NOMO-1 treated with DMSO at 0.1 percent for 48 hours (cell line): ENCODE measurements around the gene ADGRL2.

Source experiments
- DNase-seq: peaks from one replicate; lab custom pipeline; 2025; ENCODE audit not compliant: unreplicated experiment; lab: John Stamatoyannopoulos, UW

ADGRL2 gene

GRCh38 chr1:81800695-81801650 is at the start of gene ADGRL2:
TSS of gene ADGRL2 (plus strand) at chr1:81800934. CDS start at chr1:81836985, 36,051 bp downstream.
- peak; percentile 81 for DNase-seq

- DNase-seq: no peak
These were observed 47.9 kb upstream of the ADGRL2 start for GRCh38 chr1:81752840-81753239.

- no peak for DNase-seq
These were observed 46.3 kb upstream of the ADGRL2 start for GRCh38 chr1:81754424-81754823.

DNA sequence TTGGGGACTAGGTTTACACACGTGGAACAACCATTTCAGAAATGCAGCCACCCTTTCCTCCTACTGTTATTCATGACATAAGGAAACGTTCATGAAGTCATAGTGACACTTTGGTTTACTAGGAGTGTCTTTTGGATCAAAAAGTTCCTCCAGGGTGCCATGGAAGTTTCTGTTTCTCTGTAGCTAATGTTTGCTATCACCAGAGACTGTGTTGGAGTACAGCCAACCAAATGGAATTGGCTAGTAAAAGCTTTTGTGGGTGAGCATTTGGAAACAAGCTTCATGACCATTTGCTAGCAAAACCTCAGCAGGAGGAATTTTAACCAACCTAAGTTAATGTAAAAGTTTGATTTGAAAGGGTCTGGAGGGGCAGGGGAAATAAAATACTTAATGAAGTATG is 43.9 kb upstream of the ADGRL2 start:
- DNase-seq: no peak

DNA sequence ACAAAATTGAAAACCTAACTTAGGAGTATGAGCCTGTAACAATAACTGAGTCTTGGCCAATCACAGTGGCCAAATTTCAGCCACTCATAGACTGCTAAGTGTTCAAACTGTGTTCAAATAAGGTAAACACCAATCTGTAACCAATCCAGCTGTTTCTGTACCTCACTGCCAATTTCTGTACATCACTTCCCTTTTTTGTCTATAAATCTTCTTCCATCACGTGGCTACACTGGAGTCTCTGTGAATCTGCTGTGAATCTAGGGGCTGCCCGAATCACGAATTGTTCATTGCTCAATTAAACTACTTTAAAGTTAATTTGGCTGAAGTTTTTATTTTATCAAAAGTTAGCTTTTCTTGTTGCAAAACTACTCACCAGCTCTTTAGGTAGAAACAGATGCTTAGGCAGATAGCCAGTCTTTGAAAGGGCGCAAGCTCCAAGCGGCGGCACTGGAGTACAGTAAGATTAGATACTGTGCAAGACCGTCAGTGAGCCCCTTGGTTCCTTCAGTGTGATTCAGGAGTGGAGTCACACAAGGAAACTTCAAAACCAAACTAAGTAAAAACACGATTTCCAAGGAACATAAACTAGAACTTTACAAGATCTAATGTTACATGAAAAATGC is 43.2 kb upstream of the ADGRL2 start:
- peak; percentile 63 for DNase-seq

DNA sequence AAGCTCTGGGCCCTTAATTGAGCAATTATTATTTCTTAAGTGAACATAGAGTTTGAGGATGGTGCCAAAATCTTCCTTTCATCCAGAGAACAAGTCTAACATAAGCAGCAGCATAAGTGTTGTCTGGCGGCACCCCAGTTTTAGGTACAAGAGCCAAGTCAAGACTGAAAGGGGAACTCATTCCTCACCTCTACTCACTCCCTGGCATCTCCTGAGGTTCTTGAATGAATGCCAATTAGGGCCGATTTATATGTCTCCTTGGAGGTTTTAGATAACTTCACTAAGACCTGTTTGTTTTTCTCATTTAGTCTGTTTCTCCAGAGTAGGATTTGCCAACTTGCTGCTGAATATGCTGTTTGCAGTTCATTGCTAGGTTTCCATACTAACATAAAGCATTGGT is 42.6 kb upstream of the ADGRL2 start:
- DNase-seq: no peak

DNA sequence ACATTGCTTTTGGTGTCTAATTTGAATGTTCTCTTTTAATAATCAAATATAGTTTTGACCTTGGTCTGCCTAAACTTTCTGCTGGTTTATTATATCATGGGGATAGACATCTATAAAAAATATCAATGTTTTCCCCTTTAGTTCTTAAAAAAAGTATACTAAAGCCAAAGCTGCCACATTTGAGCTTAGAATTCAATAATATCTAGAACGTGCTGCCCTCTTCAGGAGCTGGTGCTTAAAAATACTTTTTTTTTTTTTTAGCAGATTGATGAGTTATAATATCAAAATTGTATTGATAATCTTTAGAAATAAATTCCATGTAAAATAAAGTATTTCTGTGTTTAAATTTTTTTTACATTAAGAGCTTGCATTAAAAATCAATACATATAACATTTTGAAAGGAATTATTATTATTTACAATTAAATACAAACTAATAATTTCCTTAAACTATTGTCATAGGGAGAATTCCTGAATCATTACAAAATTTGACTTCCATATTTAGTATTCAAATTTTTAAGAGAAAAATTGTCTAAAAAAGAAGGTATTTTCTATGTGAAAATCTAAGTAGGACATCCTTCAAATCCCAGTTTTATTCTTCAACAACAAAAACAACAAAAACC is 40.1 kb upstream of the ADGRL2 start:
- peak; percentile 27 for DNase-seq

DNA sequence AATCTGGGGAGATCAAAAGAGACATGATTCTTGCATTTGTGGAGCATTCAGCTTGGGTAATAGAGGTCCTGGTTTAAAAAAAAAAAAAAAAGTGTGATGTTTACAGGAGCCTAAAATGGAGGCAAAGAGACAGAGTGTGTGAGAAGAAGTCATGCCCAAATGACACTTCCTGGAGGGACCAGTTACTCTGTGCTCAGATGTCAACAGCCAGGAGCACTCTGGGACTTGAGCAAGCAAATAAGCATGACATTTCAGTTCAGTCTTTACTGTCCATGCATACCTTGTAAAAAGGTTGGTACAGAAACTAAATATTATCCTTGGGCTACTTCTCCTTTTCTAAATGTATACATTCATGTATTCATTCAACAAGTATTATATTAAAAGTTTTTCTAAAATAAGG is 25.2 kb upstream of the ADGRL2 start:
- DNase-seq: no peak

DNA sequence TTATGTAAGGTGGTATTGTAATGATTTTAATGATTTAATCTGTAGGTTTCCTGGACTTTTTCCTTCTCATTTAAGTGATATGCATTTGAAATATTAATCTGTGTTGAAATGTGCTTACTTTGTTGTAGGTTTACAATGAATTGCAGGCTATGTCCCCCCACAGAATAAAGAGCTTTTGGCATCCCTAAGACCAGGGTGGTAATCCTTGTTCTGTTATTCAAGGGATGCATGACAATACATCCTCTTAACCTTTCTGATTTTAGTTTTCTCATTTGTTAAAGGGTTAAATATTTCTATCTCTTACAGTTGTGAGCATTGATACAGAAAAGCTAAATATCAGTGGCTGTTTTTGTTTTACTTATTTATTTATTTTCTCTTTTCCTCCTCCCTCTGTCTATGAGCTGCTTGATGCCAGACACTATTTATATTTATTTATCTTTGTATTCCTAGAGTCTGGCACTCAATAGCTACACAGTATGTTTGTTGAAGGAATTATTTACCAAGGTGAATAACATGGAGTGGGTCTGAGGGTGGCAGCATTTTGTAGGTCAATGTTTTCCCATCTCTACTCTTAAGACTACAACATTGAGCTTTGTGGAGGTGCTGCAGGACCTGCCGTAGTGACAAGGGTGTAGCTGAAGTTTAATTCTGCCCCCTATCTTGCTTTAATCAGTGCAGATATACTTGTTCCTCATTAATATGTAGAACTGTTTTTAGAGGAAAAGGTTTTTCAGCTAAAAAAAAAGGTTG is 19.9 kb upstream of the ADGRL2 start:
- DNase-seq: no peak

GRCh38 chr1:81781749-81782148 is 19.0 kb upstream of the ADGRL2 start:
- no peak for DNase-seq

GRCh38 chr1:81792184-81792583 is 8.6 kb upstream of the ADGRL2 start:
- peak; percentile 43 for DNase-seq

GRCh38 chr1:81797701-81798100 is 3.0 kb upstream of the ADGRL2 start:
- DNase-seq: peak; percentile 83

DNA sequence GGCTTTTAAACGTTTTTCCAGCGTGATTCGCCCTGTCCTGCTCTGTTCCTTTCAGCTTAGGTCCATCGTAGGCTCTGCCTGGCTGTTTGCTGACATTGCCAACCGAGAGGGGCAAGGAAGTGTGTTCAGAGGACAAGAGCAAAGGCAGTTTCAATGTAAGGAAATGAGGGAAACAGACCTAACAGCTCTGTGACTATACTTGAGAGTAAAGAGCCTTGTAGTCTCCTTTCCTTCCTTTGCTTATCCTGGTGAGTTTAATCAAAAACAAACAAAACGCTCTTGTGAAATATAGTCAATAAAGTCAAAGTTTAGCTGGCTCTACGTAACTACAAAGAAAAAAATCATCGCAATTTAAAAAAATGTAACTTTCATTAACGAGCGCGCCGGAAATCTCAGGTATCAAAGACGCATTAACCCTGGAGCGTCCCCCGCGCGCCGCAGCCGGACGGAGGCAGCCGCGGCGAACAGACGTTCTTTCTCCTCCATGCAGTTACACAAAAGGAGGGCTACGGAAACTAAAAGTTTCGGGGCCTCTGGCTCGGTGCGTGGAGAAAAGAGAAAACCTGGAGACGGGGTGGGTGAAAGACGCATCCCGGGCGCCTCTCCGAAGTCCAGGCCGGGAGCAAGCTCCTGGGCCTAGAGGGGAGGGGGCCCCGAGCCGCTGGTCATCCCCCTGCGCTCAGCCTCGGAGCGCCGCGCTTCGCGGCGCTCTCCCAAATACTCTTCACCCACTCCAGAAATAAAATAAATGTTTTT is 617 bp upstream of the ADGRL2 start:
- DNase-seq: peak; percentile 64

GRCh38 chr1:81801651-81802456 is 1.1 kb downstream of the ADGRL2 start:
- no peak for DNase-seq

DNA sequence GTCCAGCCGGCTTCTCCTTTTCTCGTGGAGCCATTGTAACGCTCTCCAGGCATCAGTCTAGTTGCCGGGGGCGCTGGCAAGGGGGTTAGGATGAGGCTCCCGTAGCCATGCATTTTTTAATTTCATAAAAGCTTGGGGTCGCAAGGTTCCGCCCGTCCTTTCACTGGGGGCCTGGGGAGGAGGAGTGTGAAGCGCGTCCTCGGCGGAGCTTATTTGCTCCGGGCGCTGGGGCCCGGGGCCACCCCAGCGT is 1.6 kb downstream of the ADGRL2 start:
- no peak for DNase-seq

DNA sequence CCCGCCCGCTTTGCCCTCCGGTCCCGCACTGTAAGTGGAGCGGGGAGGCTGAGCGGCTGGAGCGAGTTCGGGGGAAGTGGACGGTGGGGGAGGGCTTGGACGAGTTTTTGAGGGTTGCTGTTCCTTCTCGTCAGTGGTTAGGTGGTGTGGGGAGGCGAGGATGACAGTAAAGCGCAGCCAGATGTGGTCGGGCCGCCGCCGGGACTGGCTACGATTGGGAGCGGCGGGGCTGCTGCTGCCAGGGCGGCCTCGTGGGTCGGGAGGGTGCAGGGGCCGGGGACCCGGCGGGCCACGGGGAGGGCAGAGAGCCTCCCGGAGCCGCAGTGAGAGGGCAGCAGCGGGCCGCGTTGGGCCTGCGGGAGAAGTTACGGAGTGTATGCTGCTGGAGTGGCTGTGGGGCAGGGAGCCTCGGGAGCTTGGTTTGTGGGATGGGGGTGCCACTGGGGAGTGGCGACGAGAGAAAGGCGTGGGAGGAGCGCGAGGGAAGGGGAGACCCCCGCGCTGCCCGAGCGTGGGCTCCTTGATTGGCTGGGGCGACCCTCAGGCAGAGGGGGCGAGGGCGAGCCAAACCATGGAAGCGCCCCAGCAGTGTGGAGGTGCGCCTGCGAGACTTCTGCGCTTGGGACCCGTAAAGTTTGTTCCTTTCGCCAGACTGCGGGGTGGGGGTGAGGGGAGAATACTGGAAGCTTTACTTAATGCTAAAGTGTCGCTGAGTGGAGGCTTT is 2.1 kb downstream of the ADGRL2 start:
- peak; percentile 66 for DNase-seq

DNA sequence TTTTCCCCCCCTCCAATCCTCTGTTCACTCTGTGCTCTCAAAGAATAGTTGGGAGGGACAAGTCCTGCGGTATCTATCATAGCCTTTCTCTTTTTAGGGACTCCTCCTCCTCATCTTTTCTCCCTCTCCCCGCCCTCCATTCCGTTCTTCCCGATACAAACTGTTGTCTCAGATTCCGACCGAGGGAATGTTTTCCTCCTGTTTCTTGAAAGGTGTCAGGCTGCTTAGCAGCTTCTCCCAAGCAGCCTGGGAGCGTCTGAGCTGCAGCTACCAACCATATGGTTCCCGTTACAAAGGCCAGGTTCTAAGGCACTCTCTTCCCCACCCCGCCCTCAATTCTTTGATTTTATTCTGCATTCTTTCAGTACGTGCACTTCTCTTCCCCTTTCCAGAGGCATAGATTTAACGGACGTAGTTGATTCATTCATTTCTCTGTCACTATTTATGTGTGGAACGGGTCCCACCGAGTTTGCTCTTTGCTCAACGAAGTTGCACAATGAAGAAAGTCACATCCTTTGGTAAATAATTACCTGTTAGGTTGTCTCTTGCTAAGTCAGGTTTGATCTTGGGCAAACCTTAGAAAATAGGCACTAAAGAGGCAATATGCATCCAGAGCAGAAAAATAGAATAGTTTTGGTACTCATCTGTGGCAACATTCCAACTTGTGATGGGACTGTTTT is 2.8 kb downstream of the ADGRL2 start:
- DNase-seq: peak; percentile 87

DNA sequence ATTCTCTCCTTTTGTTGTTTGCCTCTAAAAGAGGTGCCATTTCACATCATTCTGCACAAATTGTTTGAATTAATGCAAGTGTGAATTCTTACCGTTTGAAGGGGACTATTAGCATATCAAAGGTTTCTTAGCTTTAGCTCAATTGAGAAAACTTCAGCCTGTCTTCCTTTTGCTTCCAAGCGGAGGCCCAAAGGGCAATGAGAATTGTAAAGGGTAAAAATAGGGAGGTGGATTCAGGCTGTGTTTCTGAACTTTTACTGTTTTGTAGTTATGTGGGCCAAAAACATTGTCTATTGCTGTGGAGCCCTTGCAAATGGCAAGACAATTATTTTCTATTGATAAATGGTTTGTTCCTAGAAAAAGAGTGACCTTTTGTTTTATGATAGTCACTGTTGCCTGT is 3.6 kb downstream of the ADGRL2 start:
- peak; percentile 46 for DNase-seq
